ENCODE results near the gene KLF9. TPM values are rescaled to one million over a fixed set of nuclear protein-coding genes. Genes with fewer than 3 reads are reported as not detected.

KLF9 gene
- total RNA-seq, 1 experiment from 2014 or later: 1.0 TPM

DNA sequence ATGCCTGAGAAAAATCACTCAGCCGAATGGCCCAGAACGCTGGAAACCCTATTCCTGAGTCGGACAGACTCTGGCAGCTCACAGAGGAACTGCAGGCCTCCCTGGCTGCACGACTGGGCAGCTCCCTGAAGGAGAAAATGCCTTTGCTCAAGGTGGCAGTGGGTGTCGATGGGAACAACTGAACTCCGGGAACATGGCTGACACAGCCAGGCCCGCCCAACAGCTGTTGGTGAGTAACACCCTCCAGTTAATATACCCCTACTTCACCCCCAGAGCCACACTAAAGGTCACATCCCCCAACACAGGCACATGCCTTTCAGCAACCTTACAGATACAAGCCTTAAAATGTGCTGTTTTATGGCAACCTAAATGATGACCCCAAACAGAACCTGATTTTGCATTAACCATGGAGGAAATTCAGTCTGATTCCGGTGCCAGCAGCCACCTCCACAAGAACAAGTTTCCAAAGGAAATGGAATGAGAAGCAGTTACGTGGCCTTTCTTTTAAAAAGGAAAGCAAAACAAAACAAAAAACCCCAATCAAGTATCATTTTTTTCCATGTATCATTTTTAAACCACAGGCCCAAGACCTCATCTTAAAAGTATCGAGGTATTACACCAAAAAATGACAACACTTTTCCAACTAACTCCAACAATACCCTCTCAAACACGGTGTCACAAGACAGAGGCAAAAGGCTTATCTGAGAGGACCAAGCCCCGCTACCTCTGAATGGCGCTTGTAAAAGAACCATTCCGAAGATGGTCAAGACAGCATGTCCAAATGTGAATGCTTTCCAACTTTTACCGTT is 3.1 kb downstream of the KLF9 start:
- DNase-seq (ENCODE audit: low spot score) (no peak), ATAC-seq (no peak)

DNA sequence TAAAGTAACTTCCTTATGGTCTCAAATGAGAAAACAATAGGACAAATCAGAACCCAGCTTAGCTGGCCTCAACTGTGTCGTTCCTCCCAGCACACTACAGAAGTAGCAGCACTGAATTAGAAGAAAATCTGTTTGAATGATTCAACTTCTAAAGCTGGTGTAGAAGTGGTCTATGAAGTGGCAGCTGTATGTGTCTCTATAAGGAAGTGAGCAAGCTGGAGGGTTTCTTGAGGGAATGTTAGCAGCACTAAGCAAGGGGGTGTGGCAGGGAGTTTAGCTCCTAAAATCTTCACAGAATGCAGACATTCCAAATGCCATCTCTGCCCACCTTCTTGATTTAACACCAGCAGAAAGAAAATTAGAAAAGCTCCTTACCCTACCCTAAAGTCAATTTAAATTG is 4.1 kb downstream of the KLF9 start:
- no peaks in the 10 kb centered on the region for H3K9me3 Mint-ChIP-seq
- POLR2A ChIA-PET: no interaction called here
- H3K36me3 Mint-ChIP-seq: no peaks in the 10 kb centered on the region
- ATAC-seq: no peak
- H3K27ac Mint-ChIP-seq: no peak overlapping the region
- H3K4me1 Mint-ChIP-seq: peaks cover 58% of the 10 kb centered on the region
- no peak overlapping the region for H3K4me3 Mint-ChIP-seq
- CTCF ChIA-PET: no interaction called here
- peaks cover 50% of the 10 kb centered on the region for H3K27me3 Mint-ChIP-seq (ENCODE audit: low read depth)
- no peak for DNase-seq (ENCODE audit: low spot score)
- TF ChIP-seq ETV6 (CRISPR knock-in tag; IDR thresholded peaks at IDR 0.05) (no peak), JUN (CRISPR knock-in tag; IDR thresholded peaks at IDR 0.05) (no peak), FOXP1 (CRISPR knock-in tag; IDR thresholded peaks at IDR 0.05; ENCODE audit: borderline replicate concordance) (no peak), GRHL2 (CRISPR knock-in tag; IDR thresholded peaks at IDR 0.05; ENCODE audit: insufficient replicate concordance, severe bottlenecking) (no peak)
- TF ChIP-seq, protein P1, sequence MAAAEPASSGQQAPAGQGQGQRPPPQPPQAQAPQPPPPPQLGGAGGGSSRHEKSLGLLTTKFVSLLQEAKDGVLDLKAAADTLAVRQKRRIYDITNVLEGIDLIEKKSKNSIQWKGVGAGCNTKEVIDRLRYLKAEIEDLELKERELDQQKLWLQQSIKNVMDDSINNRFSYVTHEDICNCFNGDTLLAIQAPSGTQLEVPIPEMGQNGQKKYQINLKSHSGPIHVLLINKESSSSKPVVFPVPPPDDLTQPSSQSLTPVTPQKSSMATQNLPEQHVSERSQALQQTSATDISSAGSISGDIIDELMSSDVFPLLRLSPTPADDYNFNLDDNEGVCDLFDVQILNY (CRISPR knock-in tag; IDR thresholded peaks at IDR 0.05): no peak
- TF ChIP-seq, protein P2, sequence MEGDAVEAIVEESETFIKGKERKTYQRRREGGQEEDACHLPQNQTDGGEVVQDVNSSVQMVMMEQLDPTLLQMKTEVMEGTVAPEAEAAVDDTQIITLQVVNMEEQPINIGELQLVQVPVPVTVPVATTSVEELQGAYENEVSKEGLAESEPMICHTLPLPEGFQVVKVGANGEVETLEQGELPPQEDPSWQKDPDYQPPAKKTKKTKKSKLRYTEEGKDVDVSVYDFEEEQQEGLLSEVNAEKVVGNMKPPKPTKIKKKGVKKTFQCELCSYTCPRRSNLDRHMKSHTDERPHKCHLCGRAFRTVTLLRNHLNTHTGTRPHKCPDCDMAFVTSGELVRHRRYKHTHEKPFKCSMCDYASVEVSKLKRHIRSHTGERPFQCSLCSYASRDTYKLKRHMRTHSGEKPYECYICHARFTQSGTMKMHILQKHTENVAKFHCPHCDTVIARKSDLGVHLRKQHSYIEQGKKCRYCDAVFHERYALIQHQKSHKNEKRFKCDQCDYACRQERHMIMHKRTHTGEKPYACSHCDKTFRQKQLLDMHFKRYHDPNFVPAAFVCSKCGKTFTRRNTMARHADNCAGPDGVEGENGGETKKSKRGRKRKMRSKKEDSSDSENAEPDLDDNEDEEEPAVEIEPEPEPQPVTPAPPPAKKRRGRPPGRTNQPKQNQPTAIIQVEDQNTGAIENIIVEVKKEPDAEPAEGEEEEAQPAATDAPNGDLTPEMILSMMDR (IDR thresholded peaks at IDR 0.05): no peak
- TF ChIP-seq, protein P3, sequence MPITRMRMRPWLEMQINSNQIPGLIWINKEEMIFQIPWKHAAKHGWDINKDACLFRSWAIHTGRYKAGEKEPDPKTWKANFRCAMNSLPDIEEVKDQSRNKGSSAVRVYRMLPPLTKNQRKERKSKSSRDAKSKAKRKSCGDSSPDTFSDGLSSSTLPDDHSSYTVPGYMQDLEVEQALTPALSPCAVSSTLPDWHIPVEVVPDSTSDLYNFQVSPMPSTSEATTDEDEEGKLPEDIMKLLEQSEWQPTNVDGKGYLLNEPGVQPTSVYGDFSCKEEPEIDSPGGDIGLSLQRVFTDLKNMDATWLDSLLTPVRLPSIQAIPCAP (CRISPR knock-in tag; IDR thresholded peaks at IDR 0.05): no peak

More for the DNA sequence above, 3.1 kb downstream of the KLF9 start:
- TF ChIP-seq, protein P4, sequence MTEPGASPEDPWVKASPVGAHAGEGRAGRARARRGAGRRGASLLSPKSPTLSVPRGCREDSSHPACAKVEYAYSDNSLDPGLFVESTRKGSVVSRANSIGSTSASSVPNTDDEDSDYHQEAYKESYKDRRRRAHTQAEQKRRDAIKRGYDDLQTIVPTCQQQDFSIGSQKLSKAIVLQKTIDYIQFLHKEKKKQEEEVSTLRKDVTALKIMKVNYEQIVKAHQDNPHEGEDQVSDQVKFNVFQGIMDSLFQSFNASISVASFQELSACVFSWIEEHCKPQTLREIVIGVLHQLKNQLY (CRISPR knock-in tag; IDR thresholded peaks at IDR 0.05): no peak
- TF ChIP-seq NR1H2 (CRISPR knock-in tag; IDR thresholded peaks at IDR 0.05) (no peak), TP53 (CRISPR knock-in tag; IDR thresholded peaks at IDR 0.05) (no peak), NFYB (CRISPR knock-in tag; conservative IDR thresholded peaks at IDR 0.05; ENCODE audit: low read depth) (no peak), ZNF263 (CRISPR knock-in tag; IDR thresholded peaks at IDR 0.05; ENCODE audit: low read depth) (no peak)
- TF ChIP-seq, protein P5, sequence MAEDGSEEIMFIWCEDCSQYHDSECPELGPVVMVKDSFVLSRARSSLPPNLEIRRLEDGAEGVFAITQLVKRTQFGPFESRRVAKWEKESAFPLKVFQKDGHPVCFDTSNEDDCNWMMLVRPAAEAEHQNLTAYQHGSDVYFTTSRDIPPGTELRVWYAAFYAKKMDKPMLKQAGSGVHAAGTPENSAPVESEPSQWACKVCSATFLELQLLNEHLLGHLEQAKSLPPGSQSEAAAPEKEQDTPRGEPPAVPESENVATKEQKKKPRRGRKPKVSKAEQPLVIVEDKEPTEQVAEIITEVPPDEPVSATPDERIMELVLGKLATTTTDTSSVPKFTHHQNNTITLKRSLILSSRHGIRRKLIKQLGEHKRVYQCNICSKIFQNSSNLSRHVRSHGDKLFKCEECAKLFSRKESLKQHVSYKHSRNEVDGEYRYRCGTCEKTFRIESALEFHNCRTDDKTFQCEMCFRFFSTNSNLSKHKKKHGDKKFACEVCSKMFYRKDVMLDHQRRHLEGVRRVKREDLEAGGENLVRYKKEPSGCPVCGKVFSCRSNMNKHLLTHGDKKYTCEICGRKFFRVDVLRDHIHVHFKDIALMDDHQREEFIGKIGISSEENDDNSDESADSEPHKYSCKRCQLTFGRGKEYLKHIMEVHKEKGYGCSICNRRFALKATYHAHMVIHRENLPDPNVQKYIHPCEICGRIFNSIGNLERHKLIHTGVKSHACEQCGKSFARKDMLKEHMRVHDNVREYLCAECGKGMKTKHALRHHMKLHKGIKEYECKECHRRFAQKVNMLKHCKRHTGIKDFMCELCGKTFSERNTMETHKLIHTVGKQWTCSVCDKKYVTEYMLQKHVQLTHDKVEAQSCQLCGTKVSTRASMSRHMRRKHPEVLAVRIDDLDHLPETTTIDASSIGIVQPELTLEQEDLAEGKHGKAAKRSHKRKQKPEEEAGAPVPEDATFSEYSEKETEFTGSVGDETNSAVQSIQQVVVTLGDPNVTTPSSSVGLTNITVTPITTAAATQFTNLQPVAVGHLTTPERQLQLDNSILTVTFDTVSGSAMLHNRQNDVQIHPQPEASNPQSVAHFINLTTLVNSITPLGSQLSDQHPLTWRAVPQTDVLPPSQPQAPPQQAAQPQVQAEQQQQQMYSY (CRISPR knock-in tag; IDR thresholded peaks at IDR 0.05): no peak
- TF ChIP-seq, protein P6, sequence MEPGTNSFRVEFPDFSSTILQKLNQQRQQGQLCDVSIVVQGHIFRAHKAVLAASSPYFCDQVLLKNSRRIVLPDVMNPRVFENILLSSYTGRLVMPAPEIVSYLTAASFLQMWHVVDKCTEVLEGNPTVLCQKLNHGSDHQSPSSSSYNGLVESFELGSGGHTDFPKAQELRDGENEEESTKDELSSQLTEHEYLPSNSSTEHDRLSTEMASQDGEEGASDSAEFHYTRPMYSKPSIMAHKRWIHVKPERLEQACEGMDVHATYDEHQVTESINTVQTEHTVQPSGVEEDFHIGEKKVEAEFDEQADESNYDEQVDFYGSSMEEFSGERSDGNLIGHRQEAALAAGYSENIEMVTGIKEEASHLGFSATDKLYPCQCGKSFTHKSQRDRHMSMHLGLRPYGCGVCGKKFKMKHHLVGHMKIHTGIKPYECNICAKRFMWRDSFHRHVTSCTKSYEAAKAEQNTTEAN (CRISPR knock-in tag; IDR thresholded peaks at IDR 0.05): no peak
- TF ChIP-seq, protein P7, sequence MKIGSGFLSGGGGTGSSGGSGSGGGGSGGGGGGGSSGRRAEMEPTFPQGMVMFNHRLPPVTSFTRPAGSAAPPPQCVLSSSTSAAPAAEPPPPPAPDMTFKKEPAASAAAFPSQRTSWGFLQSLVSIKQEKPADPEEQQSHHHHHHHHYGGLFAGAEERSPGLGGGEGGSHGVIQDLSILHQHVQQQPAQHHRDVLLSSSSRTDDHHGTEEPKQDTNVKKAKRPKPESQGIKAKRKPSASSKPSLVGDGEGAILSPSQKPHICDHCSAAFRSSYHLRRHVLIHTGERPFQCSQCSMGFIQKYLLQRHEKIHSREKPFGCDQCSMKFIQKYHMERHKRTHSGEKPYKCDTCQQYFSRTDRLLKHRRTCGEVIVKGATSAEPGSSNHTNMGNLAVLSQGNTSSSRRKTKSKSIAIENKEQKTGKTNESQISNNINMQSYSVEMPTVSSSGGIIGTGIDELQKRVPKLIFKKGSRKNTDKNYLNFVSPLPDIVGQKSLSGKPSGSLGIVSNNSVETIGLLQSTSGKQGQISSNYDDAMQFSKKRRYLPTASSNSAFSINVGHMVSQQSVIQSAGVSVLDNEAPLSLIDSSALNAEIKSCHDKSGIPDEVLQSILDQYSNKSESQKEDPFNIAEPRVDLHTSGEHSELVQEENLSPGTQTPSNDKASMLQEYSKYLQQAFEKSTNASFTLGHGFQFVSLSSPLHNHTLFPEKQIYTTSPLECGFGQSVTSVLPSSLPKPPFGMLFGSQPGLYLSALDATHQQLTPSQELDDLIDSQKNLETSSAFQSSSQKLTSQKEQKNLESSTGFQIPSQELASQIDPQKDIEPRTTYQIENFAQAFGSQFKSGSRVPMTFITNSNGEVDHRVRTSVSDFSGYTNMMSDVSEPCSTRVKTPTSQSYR (CRISPR knock-in tag; IDR thresholded peaks at IDR 0.05): no peak
- no peaks in the 10 kb centered on the region for H3K36me3 Mint-ChIP-seq
- peak overlapping the region; percentile 87 for H3K4me3 Mint-ChIP-seq
- peaks cover 49% of the 10 kb centered on the region for H3K4me1 Mint-ChIP-seq
- peaks cover 56% of the 10 kb centered on the region for H3K27me3 Mint-ChIP-seq (ENCODE audit: low read depth)
- H3K27ac Mint-ChIP-seq: no peak overlapping the region
- ChIA-PET CTCF (no interaction called here), POLR2A (no interaction called here)
- no peaks in the 10 kb centered on the region for H3K9me3 Mint-ChIP-seq

All from WTC11 (cell line).